HTERT RPE-1 (cell line): Measurements from ENCODE around the gene SMIM20.
"Not testable (repeated sequence)": the region's sequence is repeated elsewhere in the genome, so short reads cannot be mapped to it uniquely, and the experiment has no call there.

Experiments used
- in situ Hi-C: fragments of 300-500 bp; cut with MboI; formaldehyde crosslinking; loops from 4 replicates; pipeline ENCODE4 v1.14.3; 2020; ENCODE audit warnings: low sequenced_read_pairs

SMIM20 gene

GRCh38 chr4:25913851-25914669, at the start of gene SMIM20:
Gene SMIM20 (plus strand): TSS chr4:25914220. CDS start chr4:25914314, 94 bp downstream.
- in situ Hi-C loops, result no loop called here

- in situ Hi-C loops, result no loop called here
Observed at GRCh38 chr4:25865586-25865985, 48.4 kb upstream of the SMIM20 start.

GRCh38 chr4:25866401-25866800, 47.6 kb upstream of the SMIM20 start:
- in situ Hi-C loops, result not testable (repeated sequence)

- in situ Hi-C loops, result no loop called here
Observed at GRCh38 chr4:25867781-25868294, 46.2 kb upstream of the SMIM20 start.

GRCh38 chr4:25870081-25870480, 43.9 kb upstream of the SMIM20 start:
- in situ Hi-C loops, result no loop called here

- in situ Hi-C loops, result no loop called here
Observed at GRCh38 chr4:25872851-25873631, 41.0 kb upstream of the SMIM20 start.

GRCh38 chr4:25873632-25874129, 40.3 kb upstream of the SMIM20 start:
- in situ Hi-C loops, result no loop called here

GRCh38 chr4:25874655-25875054, 39.4 kb upstream of the SMIM20 start:
- in situ Hi-C loops, result no loop called here

- in situ Hi-C loops, result no loop called here
Observed at GRCh38 chr4:25875281-25875745, 38.7 kb upstream of the SMIM20 start.

GRCh38 chr4:25878676-25879075, 35.3 kb upstream of the SMIM20 start:
- in situ Hi-C loops, result no loop called here

GRCh38 chr4:25879091-25879584, 34.9 kb upstream of the SMIM20 start:
- in situ Hi-C loops, result no loop called here

GRCh38 chr4:25879587-25879986, 34.4 kb upstream of the SMIM20 start:
- in situ Hi-C loops, result no loop called here

- in situ Hi-C loops, result no loop called here
Observed at GRCh38 chr4:25879991-25880651, 33.9 kb upstream of the SMIM20 start.

- in situ Hi-C loops, result no loop called here
Observed at GRCh38 chr4:25881193-25881592, 32.8 kb upstream of the SMIM20 start.

- in situ Hi-C loops, result no loop called here
Observed at GRCh38 chr4:25882226-25882625, 31.8 kb upstream of the SMIM20 start.

GRCh38 chr4:25883565-25883964, 30.5 kb upstream of the SMIM20 start:
- in situ Hi-C loops, result no loop called here

GRCh38 chr4:25884031-25884782, 29.8 kb upstream of the SMIM20 start:
- in situ Hi-C loops, result no loop called here

- in situ Hi-C loops, result no loop called here
Observed at GRCh38 chr4:25888781-25889180, 25.2 kb upstream of the SMIM20 start.

- in situ Hi-C loops, result no loop called here
Observed at GRCh38 chr4:25889589-25890503, 24.2 kb upstream of the SMIM20 start.
